Activated T-cell treated with anti-CD3 and anti-CD28 coated beads, Interleukin-2, amount 50 U/mL, for 24 hours (primary cell): Measurements from ENCODE around the gene TRAF2.

ENCODE experiments used
- DNase-seq: peaks from one replicate; pipeline ENCODE4 v3.0.0-alpha.2; 2020
- H3K27ac Mint-ChIP-seq: 2 replicates; pipeline ENCODE4 v1.8.0; 2020; ENCODE audit warnings: mild to moderate bottlenecking, mixed read lengths
- H3K27me3 Mint-ChIP-seq: 2 replicates; pipeline ENCODE4 v1.8.0; 2020; ENCODE audit warnings: mixed read lengths
- H3K36me3 Mint-ChIP-seq: 2 replicates; pipeline ENCODE4 v1.8.0; 2020; ENCODE audit warnings: low read depth, mixed read lengths
- H3K4me1 Mint-ChIP-seq: 2 replicates; pipeline ENCODE4 v1.8.0; 2020; ENCODE audit warnings: low read depth, mixed read lengths
- H3K4me3 Mint-ChIP-seq: 2 replicates; pipeline ENCODE4 v1.8.0; 2020; ENCODE audit warnings: mild to moderate bottlenecking, moderate library complexity, mixed read lengths
- H3K9me3 Mint-ChIP-seq: 2 replicates; pipeline ENCODE4 v1.8.0; 2020; ENCODE audit warnings: mixed read lengths

TRAF2 gene

GRCh38 chr9:136954270-136955083 is 68.2 kb downstream of the TRAF2 start:
- no peak overlapping the region for H3K4me3 Mint-ChIP-seq
- peaks cover 2% of the 10 kb centered on the region for H3K9me3 Mint-ChIP-seq
- no peak for DNase-seq
- peaks cover 10% of the 10 kb centered on the region for H3K4me1 Mint-ChIP-seq
- no peaks in the 10 kb centered on the region for H3K27me3 Mint-ChIP-seq
- no peaks in the 10 kb centered on the region for H3K36me3 Mint-ChIP-seq
- H3K27ac Mint-ChIP-seq = no peak overlapping the region

- no peak overlapping the region for H3K4me3 Mint-ChIP-seq
- no peaks in the 10 kb centered on the region for H3K27me3 Mint-ChIP-seq
- H3K27ac Mint-ChIP-seq = no peak overlapping the region
- peaks cover 6% of the 10 kb centered on the region for H3K4me1 Mint-ChIP-seq
- no peaks in the 10 kb centered on the region for H3K36me3 Mint-ChIP-seq
- peaks cover 2% of the 10 kb centered on the region for H3K9me3 Mint-ChIP-seq
- no peak for DNase-seq
These were observed 69.1 kb downstream of the TRAF2 start for GRCh38 chr9:136955202-136955942.

- Mint-ChIP-seq H3K9me3 (peaks cover 2% of the 10 kb centered on the region), H3K4me3 (no peak overlapping the region), H3K27ac (no peak overlapping the region), H3K36me3 (no peaks in the 10 kb centered on the region), H3K4me1 (peaks cover 5% of the 10 kb centered on the region), H3K27me3 (no peaks in the 10 kb centered on the region)
- no peak for DNase-seq
These were observed 69.6 kb downstream of the TRAF2 start for GRCh38 chr9:136955943-136956335.

GRCh38 chr9:136956604-136957003 is 70.3 kb downstream of the TRAF2 start:
- DNase-seq = no peak
- no peaks in the 10 kb centered on the region for H3K27me3 Mint-ChIP-seq
- peaks cover 2% of the 10 kb centered on the region for H3K9me3 Mint-ChIP-seq
- no peak overlapping the region for H3K27ac Mint-ChIP-seq
- H3K36me3 Mint-ChIP-seq = no peaks in the 10 kb centered on the region
- H3K4me3 Mint-ChIP-seq = no peak overlapping the region
- peaks cover 5% of the 10 kb centered on the region for H3K4me1 Mint-ChIP-seq

GRCh38 chr9:136957461-136957860 is 71.1 kb downstream of the TRAF2 start:
- no peaks in the 10 kb centered on the region for H3K27me3 Mint-ChIP-seq
- H3K4me3 Mint-ChIP-seq = no peak overlapping the region
- no peaks in the 10 kb centered on the region for H3K36me3 Mint-ChIP-seq
- H3K27ac Mint-ChIP-seq = no peak overlapping the region
- no peak for DNase-seq
- peaks cover 8% of the 10 kb centered on the region for H3K4me1 Mint-ChIP-seq
- H3K9me3 Mint-ChIP-seq = peaks cover 2% of the 10 kb centered on the region

DNA sequence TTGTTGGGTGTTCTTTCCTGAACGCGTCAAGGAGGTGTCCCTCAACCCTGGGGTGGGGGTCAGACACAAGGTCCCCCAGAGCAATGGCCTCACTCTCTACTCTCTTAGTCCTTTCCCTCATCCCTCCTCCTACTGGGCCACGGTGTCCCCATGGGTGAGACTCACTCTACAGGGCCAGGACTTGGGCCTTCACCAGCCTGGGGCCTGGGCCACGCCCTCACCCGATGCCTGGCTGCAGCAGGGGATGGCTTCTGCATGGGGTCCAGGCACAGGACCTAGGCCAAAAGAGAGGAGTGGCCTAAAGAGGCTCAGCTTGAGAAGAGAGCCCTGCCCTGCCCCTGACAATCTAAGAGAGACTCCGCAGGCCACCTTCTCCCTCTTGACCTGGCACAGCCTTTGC is 71.6 kb downstream of the TRAF2 start:
- H3K27me3 Mint-ChIP-seq = no peaks in the 10 kb centered on the region
- H3K4me3 Mint-ChIP-seq = no peak overlapping the region
- no peak for DNase-seq

GRCh38 chr9:136958473-136958872 is 72.2 kb downstream of the TRAF2 start:
- no peak overlapping the region for H3K4me3 Mint-ChIP-seq
- H3K27ac Mint-ChIP-seq = no peak overlapping the region
- H3K4me1 Mint-ChIP-seq = peaks cover 15% of the 10 kb centered on the region
- no peak for DNase-seq
- no peaks in the 10 kb centered on the region for H3K36me3 Mint-ChIP-seq
- peaks cover 2% of the 10 kb centered on the region for H3K9me3 Mint-ChIP-seq
- H3K27me3 Mint-ChIP-seq = no peaks in the 10 kb centered on the region

More for the DNA sequence above, 71.6 kb downstream of the TRAF2 start:
- Mint-ChIP-seq H3K9me3 (peaks cover 2% of the 10 kb centered on the region), H3K27ac (no peak overlapping the region), H3K36me3 (no peaks in the 10 kb centered on the region), H3K4me1 (peaks cover 13% of the 10 kb centered on the region)

- Mint-ChIP-seq H3K4me1 (peaks cover 15% of the 10 kb centered on the region), H3K27ac (no peak overlapping the region), H3K27me3 (no peaks in the 10 kb centered on the region), H3K4me3 (no peak overlapping the region), H3K36me3 (no peaks in the 10 kb centered on the region), H3K9me3 (peaks cover 2% of the 10 kb centered on the region)
- DNase-seq = no peak
These were observed 72.9 kb downstream of the TRAF2 start for GRCh38 chr9:136958898-136959850.

- Mint-ChIP-seq H3K4me3 (no peak overlapping the region), H3K27me3 (no peaks in the 10 kb centered on the region)
These were observed 74.1 kb downstream of the TRAF2 start for GRCh38 chr9:136960212-136960937.

GRCh38 chr9:136960938-136961275 is 74.6 kb downstream of the TRAF2 start:
- no peak overlapping the region for H3K4me3 Mint-ChIP-seq
- peaks cover 27% of the 10 kb centered on the region for H3K4me1 Mint-ChIP-seq
- H3K36me3 Mint-ChIP-seq = no peaks in the 10 kb centered on the region
- peaks cover 2% of the 10 kb centered on the region for H3K9me3 Mint-ChIP-seq
- H3K27me3 Mint-ChIP-seq = no peaks in the 10 kb centered on the region
- DNase-seq = no peak
- no peak overlapping the region for H3K27ac Mint-ChIP-seq

More at GRCh38 chr9:136960212-136960937, 74.1 kb downstream of the TRAF2 start:
- H3K27ac Mint-ChIP-seq = no peak overlapping the region
- peaks cover 22% of the 10 kb centered on the region for H3K4me1 Mint-ChIP-seq
- DNase-seq = no peak
- peaks cover 2% of the 10 kb centered on the region for H3K9me3 Mint-ChIP-seq
- no peaks in the 10 kb centered on the region for H3K36me3 Mint-ChIP-seq

DNA sequence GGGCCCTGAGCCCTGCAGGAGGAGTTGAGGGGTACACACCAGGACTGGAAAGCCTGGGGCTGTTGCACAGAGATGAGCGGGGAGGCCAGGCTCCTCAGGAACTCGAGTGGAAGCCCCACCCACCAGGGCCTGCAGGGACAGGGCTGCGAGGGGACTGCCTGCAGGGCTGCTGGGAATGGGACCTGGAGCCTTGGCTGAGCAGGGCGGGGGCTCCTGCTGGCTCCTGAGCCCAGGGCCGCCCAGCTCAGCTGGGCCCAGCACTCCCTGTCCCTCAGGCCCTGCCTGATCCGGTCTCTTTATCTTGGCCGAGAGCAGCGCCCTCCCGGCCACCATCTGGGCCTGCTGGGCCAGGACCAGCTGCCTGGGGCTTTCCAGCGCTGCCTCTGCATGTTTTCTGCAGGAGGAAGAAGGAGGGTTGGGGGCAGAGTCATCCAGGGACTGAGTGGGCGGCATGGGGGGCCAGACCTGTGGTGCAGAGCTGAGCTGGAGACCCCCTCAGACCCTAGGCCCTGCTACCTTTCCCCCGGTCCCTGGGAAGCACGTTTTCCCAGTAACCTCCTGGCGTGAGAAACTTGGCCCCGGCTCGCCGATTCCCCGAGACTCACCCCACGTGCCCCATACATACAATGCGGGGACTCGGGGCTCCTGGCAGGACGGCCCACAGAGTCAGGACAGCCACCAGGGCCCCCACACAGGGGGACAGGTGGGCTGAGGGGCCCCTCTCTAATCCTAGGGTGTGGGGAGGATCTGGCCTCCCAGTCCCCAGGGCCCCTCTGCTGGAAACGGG is 75.2 kb downstream of the TRAF2 start:
- DNase-seq = no peak
- no peaks in the 10 kb centered on the region for H3K9me3 Mint-ChIP-seq
- H3K27ac Mint-ChIP-seq = no peak overlapping the region
- H3K4me1 Mint-ChIP-seq = peaks cover 33% of the 10 kb centered on the region
- no peaks in the 10 kb centered on the region for H3K27me3 Mint-ChIP-seq
- H3K36me3 Mint-ChIP-seq = no peaks in the 10 kb centered on the region
- H3K4me3 Mint-ChIP-seq = no peak overlapping the region

GRCh38 chr9:136962163-136962562 is 75.8 kb downstream of the TRAF2 start:
- Mint-ChIP-seq H3K27ac (no peak overlapping the region), H3K36me3 (no peaks in the 10 kb centered on the region), H3K4me3 (no peak overlapping the region)

GRCh38 chr9:136962701-136963248 is 76.5 kb downstream of the TRAF2 start:
- no peaks in the 10 kb centered on the region for H3K36me3 Mint-ChIP-seq
- no peak for DNase-seq
- peaks cover 33% of the 10 kb centered on the region for H3K4me1 Mint-ChIP-seq
- no peaks in the 10 kb centered on the region for H3K9me3 Mint-ChIP-seq
- no peak overlapping the region for H3K27ac Mint-ChIP-seq
- no peaks in the 10 kb centered on the region for H3K27me3 Mint-ChIP-seq
- H3K4me3 Mint-ChIP-seq = no peak overlapping the region

More at GRCh38 chr9:136962163-136962562, 75.8 kb downstream of the TRAF2 start:
- no peaks in the 10 kb centered on the region for H3K9me3 Mint-ChIP-seq
- DNase-seq = no peak
- peaks cover 33% of the 10 kb centered on the region for H3K4me1 Mint-ChIP-seq
- H3K27me3 Mint-ChIP-seq = no peaks in the 10 kb centered on the region
